Measurements from ENCODE around the gene ETFBKMT.

DNA sequence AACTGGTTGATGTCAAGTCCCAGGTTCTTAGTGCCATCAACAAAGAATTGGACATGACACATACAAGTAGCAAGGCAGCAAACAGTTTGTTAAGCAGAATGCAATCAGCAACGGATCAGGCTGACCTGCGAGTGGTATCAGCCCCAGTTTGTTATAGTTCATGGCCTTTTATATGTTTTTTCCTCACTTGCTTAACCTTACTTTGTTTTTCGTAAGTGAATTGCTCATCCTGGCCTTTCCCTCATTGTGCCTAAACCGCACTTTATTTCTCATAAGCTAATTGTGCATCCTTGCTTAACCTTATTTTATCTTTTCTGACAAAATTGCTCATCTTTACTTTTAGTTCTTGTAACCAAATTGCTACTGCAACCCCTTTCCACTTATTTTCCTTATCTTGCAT lies 4.1 kb downstream of the ETFBKMT start:
- TF ChIP-seq ARNTL (CRISPR knock-in tag; IDR thresholded peaks at IDR 0.05; ENCODE audit: borderline replicate concordance, low read depth) (no peak), RARB (CRISPR knock-in tag; IDR thresholded peaks at IDR 0.05) (no peak)
- TF ChIP-seq, protein P1, sequence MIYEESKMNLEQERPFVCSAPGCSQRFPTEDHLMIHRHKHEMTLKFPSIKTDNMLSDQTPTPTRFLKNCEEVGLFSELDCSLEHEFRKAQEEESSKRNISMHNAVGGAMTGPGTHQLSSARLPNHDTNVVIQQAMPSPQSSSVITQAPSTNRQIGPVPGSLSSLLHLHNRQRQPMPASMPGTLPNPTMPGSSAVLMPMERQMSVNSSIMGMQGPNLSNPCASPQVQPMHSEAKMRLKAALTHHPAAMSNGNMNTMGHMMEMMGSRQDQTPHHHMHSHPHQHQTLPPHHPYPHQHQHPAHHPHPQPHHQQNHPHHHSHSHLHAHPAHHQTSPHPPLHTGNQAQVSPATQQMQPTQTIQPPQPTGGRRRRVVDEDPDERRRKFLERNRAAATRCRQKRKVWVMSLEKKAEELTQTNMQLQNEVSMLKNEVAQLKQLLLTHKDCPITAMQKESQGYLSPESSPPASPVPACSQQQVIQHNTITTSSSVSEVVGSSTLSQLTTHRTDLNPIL (CRISPR knock-in tag; IDR thresholded peaks at IDR 0.05; ENCODE audit: low read depth), result no peak
